Measurements from ENCODE around the gene NAV3. TPM values are rescaled to one million over a fixed set of nuclear protein-coding genes. Genes with fewer than 3 reads are reported as not detected.
A peak's percentile ranks its signal among the peaks of the same experiment; 100 is the strongest.

Gene NAV3
- total and polyA plus RNA-seq, 12 donors: 5.0 to 53.4 (median 25.9) TPM

- Histone ChIP-seq H3K4me1 (replicated peaks in 1 of 2) (peaks cover 11 to 14% of the 10 kb centered on the region in 2 donors), H3K27me3 (no peaks in the 10 kb centered on the region), H3K27ac (no peak overlapping the region), H3K9me3 (replicated peaks in 1 of 3) (no peaks in the 10 kb centered on the region), H3K4me3 (no peak overlapping the region), H3K36me3 (replicated peaks in 1 of 2) (no peaks in the 10 kb centered on the region)
- WGBS, 4 donors: 93 to 100% (median 96%) methylated on average over 1 of the region's 1 CpG
- intact Hi-C loops (cut with DNase I): no loop called here
- DNase-seq: no peak
- TF ChIP-seq CTCF (IDR thresholded peaks at IDR 0.05) (no peak), POLR2A (IDR thresholded peaks at IDR 0.05) (no peak)
Observed at GRCh38 chr12:78060186-78060585, 229.5 kb downstream of the NAV3 start.

GRCh38 chr12:78062786-78063185, 232.1 kb downstream of the NAV3 start:
- H3K4me3 ChIP-seq: no peak overlapping the region
- H3K27ac ChIP-seq: peak overlapping the region in 1 of 5 donors; percentile 2
- peak; percentile 55 to 83 (median 72) for DNase-seq
- H3K4me1 ChIP-seq (replicated peaks in 1 of 2): peaks cover 11 to 14% of the 10 kb centered on the region in 2 donors
- no peaks in the 10 kb centered on the region for H3K27me3 ChIP-seq
- TF ChIP-seq POLR2A (IDR thresholded peaks at IDR 0.05): no peak
- TF ChIP-seq CTCF (IDR thresholded peaks at IDR 0.05): no peak
- intact Hi-C loops (cut with DNase I): no loop called here
- no peaks in the 10 kb centered on the region for H3K9me3 ChIP-seq (replicated peaks in 1 of 3)
- no peaks in the 10 kb centered on the region for H3K36me3 ChIP-seq (replicated peaks in 1 of 2)

GRCh38 chr12:78081590-78082314, 251.1 kb downstream of the NAV3 start:
- no peak for DNase-seq
- Histone ChIP-seq H3K27ac (no peak overlapping the region), H3K4me3 (no peak overlapping the region), H3K4me1 (replicated peaks in 1 of 2) (peaks cover 6 to 34% of the 10 kb centered on the region in 2 donors), H3K36me3 (replicated peaks in 1 of 2) (no peaks in the 10 kb centered on the region), H3K27me3 (no peaks in the 10 kb centered on the region), H3K9me3 (replicated peaks in 1 of 3) (no peaks in the 10 kb centered on the region)
- TF ChIP-seq POLR2A (IDR thresholded peaks at IDR 0.05): no peak
- no peak for TF ChIP-seq CTCF (IDR thresholded peaks at IDR 0.05)
- 92 to 94% (median 93%) methylated on average over 5 of the region's 5 CpGs for WGBS, 4 donors
- intact Hi-C loops (cut with DNase I): no loop called here

GRCh38 chr12:78085542-78086182, 255.0 kb downstream of the NAV3 start:
- H3K4me1 ChIP-seq (replicated peaks in 1 of 2): peaks cover 8 to 44% of the 10 kb centered on the region in 2 donors
- intact Hi-C loops (cut with DNase I): no loop called here
- H3K36me3 ChIP-seq (replicated peaks in 1 of 2): no peaks in the 10 kb centered on the region
- no peaks in the 10 kb centered on the region for H3K27me3 ChIP-seq
- 80 to 90% (median 83%) methylated on average over 4 of the region's 4 CpGs for WGBS, 4 donors
- no peak overlapping the region for H3K4me3 ChIP-seq
- DNase-seq: no peak
- H3K9me3 ChIP-seq (replicated peaks in 1 of 3): no peaks in the 10 kb centered on the region
- H3K27ac ChIP-seq: no peak overlapping the region
- no peak for TF ChIP-seq CTCF (IDR thresholded peaks at IDR 0.05)
- TF ChIP-seq POLR2A (IDR thresholded peaks at IDR 0.05): no peak
